Neutrophil (primary cell): Measurements from ENCODE around the gene CHRNA1.

Experiments
- H3K27ac ChIP-seq: fragments of 200-600 bp; sonication (generic); 2 replicates; pipeline ENCODE4 v1.5.1; 2016; ENCODE audit warnings: mild to moderate bottlenecking, moderate library complexity
- H3K27me3 ChIP-seq: fragments of 200-600 bp; sonication (generic); 2 replicates; pipeline ENCODE4 v1.6.0; 2016; ENCODE audit warnings: mild to moderate bottlenecking
- H3K36me3 ChIP-seq: fragments of 200-600 bp; sonication (generic); 2 replicates; pipeline ENCODE4 v1.5.1; 2017
- H3K4me1 ChIP-seq, 2 experiments: fragments of 200-600 bp in 1 of 2; sonication (generic) in 1 of 2; 1 replicate in 1 of 2; 2 replicates in 1 of 2; pipeline versions ENCODE4 v1.5.1 to v1.6.1; 2013 to 2016; ENCODE audit warnings: low read depth in 1 of 2, low read length in 1 of 2, mild to moderate bottlenecking in 1 of 2, moderate library complexity in 1 of 2; ENCODE audit not compliant: control insufficient read depth in 1 of 2, insufficient read depth in 1 of 2
- H3K4me3 ChIP-seq, 2 experiments: fragments of 200-600 bp in 1 of 2; sonication (generic) in 1 of 2; 1 replicate in 1 of 2; 2 replicates in 1 of 2; pipeline ENCODE4 v1.5.1; 2013 to 2016; ENCODE audit warnings: low read depth in 1 of 2, low read length in 1 of 2, mild to moderate bottlenecking in 1 of 2, moderate library complexity in 1 of 2
- H3K9me3 ChIP-seq: fragments of 200-600 bp; sonication (generic); 2 replicates; pipeline ENCODE4 v1.5.1; 2016
- CTCF ChIP-seq: fragments of 200-600 bp; sonication (generic); IDR thresholded peaks from 2 replicates; pipeline ENCODE4 v1.5.1; 2016; ENCODE audit warnings: antibody characterized with exemption

CHRNA1 gene

GRCh38 chr2:174787487-174788205, 23.4 kb upstream of the CHRNA1 start:
- H3K27ac ChIP-seq: no peak overlapping the region
- peaks cover 15% of the 10 kb centered on the region for H3K27me3 ChIP-seq
- H3K4me3 ChIP-seq: no peak overlapping the region
- no peaks in the 10 kb centered on the region for H3K4me1 ChIP-seq
- TF ChIP-seq CTCF: no peak
- no peaks in the 10 kb centered on the region for H3K36me3 ChIP-seq
- no peaks in the 10 kb centered on the region for H3K9me3 ChIP-seq

GRCh38 chr2:174786066-174786725, 21.9 kb upstream of the CHRNA1 start:
- H3K9me3 ChIP-seq: no peaks in the 10 kb centered on the region
- no peaks in the 10 kb centered on the region for H3K36me3 ChIP-seq
- H3K27me3 ChIP-seq: peaks cover under 1% of the 10 kb centered on the region
- no peaks in the 10 kb centered on the region for H3K4me1 ChIP-seq
- no peak for TF ChIP-seq CTCF
- H3K27ac ChIP-seq: no peak overlapping the region
- no peak overlapping the region for H3K4me3 ChIP-seq

- no peaks in the 10 kb centered on the region for H3K27me3 ChIP-seq
- H3K4me3 ChIP-seq: no peak overlapping the region
- no peaks in the 10 kb centered on the region for H3K36me3 ChIP-seq
- H3K27ac ChIP-seq: no peak overlapping the region
- H3K9me3 ChIP-seq: no peaks in the 10 kb centered on the region
- no peaks in the 10 kb centered on the region for H3K4me1 ChIP-seq
- no peak for TF ChIP-seq CTCF
Measured at GRCh38 chr2:174785481-174785880, 21.2 kb upstream of the CHRNA1 start.

- Histone ChIP-seq H3K9me3 (no peaks in the 10 kb centered on the region), H3K4me3 (no peak overlapping the region), H3K27ac (no peak overlapping the region), H3K4me1 (no peaks in the 10 kb centered on the region), H3K36me3 (no peaks in the 10 kb centered on the region), H3K27me3 (no peaks in the 10 kb centered on the region)
- TF ChIP-seq CTCF: no peak
Measured at GRCh38 chr2:174784909-174785308, 20.6 kb upstream of the CHRNA1 start.

- Histone ChIP-seq H3K27me3 (no peaks in the 10 kb centered on the region), H3K27ac (no peak overlapping the region), H3K9me3 (no peaks in the 10 kb centered on the region), H3K36me3 (no peaks in the 10 kb centered on the region), H3K4me3 (no peak overlapping the region), H3K4me1 (no peaks in the 10 kb centered on the region)
- no peak for TF ChIP-seq CTCF
Measured at GRCh38 chr2:174784316-174784715, 20.0 kb upstream of the CHRNA1 start.
